ENCODE results near the gene PAGE4. TPM values are rescaled to one million over a fixed set of nuclear protein-coding genes. Genes with fewer than 3 reads are reported as not detected.

The PAGE4 gene
- total and polyA plus RNA-seq, 4 donors = not detected

- Histone ChIP-seq H3K27ac (ENCODE audit: low read depth in 1 of 2, low read length in 2 of 2) (no peak overlapping the region), H3K9ac (ENCODE audit: low read depth in 1 of 2, low read length in 2 of 2) (no peak overlapping the region), H3K27me3 (ENCODE audit: control insufficient read depth in 4 of 4, insufficient read depth in 4 of 4, low read length in 3 of 4) (no peaks in the 10 kb centered on the region), H3K4me1 (ENCODE audit: control insufficient read depth in 4 of 4, insufficient read depth in 4 of 4, low read length in 3 of 4) (peaks cover 3 to 15% (median 6%) of the 10 kb centered on the region in 4 donors), H3K36me3 (ENCODE audit: control insufficient read depth in 4 of 4, insufficient read depth in 3 of 4, low read depth in 1 of 4, low read length in 3 of 4) (no peaks in the 10 kb centered on the region), H3K9me3 (ENCODE audit: control insufficient read depth in 4 of 4, low read length in 3 of 4) (no peaks in the 10 kb centered on the region), H3K4me3 (ENCODE audit: low read depth in 1 of 3, low read length in 3 of 3) (no peak overlapping the region)
- DNase-seq (ENCODE audit: low spot score) = no peak
- 7% methylated on average over 3 of the region's 3 CpGs for WGBS
- TF ChIP-seq EGR1 (IDR thresholded peaks at IDR 0.05; ENCODE audit: low read depth in 2 of 2) = no peak
- TF ChIP-seq CTCF (IDR thresholded peaks at IDR 0.05; ENCODE audit: low read depth, low read length, missing input control) = peak; percentile 57
- TF ChIP-seq ZBTB33 (IDR thresholded peaks at IDR 0.05) = no peak
- TF ChIP-seq GABPA (IDR thresholded peaks at IDR 0.05 in 1 of 2, conservative IDR thresholded peaks at IDR 0.05 in 1 of 2) = no peak
- TF ChIP-seq FOXA2 (IDR thresholded peaks at IDR 0.05) = no peak
- no peak for TF ChIP-seq MAX (IDR thresholded peaks at IDR 0.05)
- no peak for TF ChIP-seq REST (IDR thresholded peaks at IDR 0.05)
- peak; percentile 65 to 75 for TF ChIP-seq RAD21 (IDR thresholded peaks at IDR 0.05)
Observed at GRCh38 chrX:49876750-49877149, 47.6 kb downstream of the PAGE4 start.

- WGBS = 46% methylated on average over 5 of the region's 5 CpGs
- no peak overlapping the region for H3K4me3 ChIP-seq (ENCODE audit: low read depth in 1 of 3, low read length in 3 of 3)
- no peaks in the 10 kb centered on the region for H3K9me3 ChIP-seq (ENCODE audit: control insufficient read depth in 4 of 4, low read length in 3 of 4)
- H3K27me3 ChIP-seq (ENCODE audit: control insufficient read depth in 4 of 4, insufficient read depth in 4 of 4, low read length in 3 of 4) = no peaks in the 10 kb centered on the region
- no peaks in the 10 kb centered on the region for H3K36me3 ChIP-seq (ENCODE audit: control insufficient read depth in 4 of 4, insufficient read depth in 3 of 4, low read depth in 1 of 4, low read length in 3 of 4)
- H3K4me1 ChIP-seq (ENCODE audit: control insufficient read depth in 4 of 4, insufficient read depth in 4 of 4, low read length in 3 of 4) = peaks cover 3 to 15% (median 7%) of the 10 kb centered on the region in 4 donors
- H3K27ac ChIP-seq (ENCODE audit: low read depth in 1 of 2, low read length in 2 of 2) = no peak overlapping the region
- DNase-seq (ENCODE audit: low spot score) = no peak
- peak overlapping the region in 1 of 2 donors; percentile 14 for H3K9ac ChIP-seq (ENCODE audit: low read depth in 1 of 2, low read length in 2 of 2)
- peak; percentile 51 to 65 for TF ChIP-seq HNF4A (conservative IDR thresholded peaks at IDR 0.05)
- no peak for TF ChIP-seq RXRA (IDR thresholded peaks at IDR 0.05)
- no peak for TF ChIP-seq RAD21 (IDR thresholded peaks at IDR 0.05)
- TF ChIP-seq YY1 (IDR thresholded peaks at IDR 0.05) = peak; percentile 67
- TF ChIP-seq REST (IDR thresholded peaks at IDR 0.05) = no peak
- no peak for TF ChIP-seq TAF1 (conservative IDR thresholded peaks at IDR 0.05)
- no peak for TF ChIP-seq ZBTB33 (IDR thresholded peaks at IDR 0.05)
- no peak for TF ChIP-seq MAX (IDR thresholded peaks at IDR 0.05)
- no peak for TF ChIP-seq HNF4G (IDR thresholded peaks at IDR 0.05)
- TF ChIP-seq JUND (IDR thresholded peaks at IDR 0.05) = no peak
- no peak for TF ChIP-seq FOXA1 (IDR thresholded peaks at IDR 0.05)
- no peak for TF ChIP-seq EGR1 (IDR thresholded peaks at IDR 0.05; ENCODE audit: low read depth in 2 of 2)
- no peak for TF ChIP-seq ATF3 (IDR thresholded peaks at IDR 0.05)
- peak; percentile 44 for TF ChIP-seq FOXA2 (IDR thresholded peaks at IDR 0.05)
Observed at GRCh38 chrX:49877397-49878101, 48.4 kb downstream of the PAGE4 start.
